Globus pallidus (tissue), 1 donor: ENCODE results near the gene ULBP2.
"Not testable (repeated sequence)": the region's sequence is repeated elsewhere in the genome, so short reads cannot be mapped to it uniquely, and the experiment has no call there.

ENCODE experiments used
- DNase-seq: peaks from one replicate; pipeline ENCODE4 v3.0.0-alpha.2; 2015; ENCODE audit warnings: low spot score

Gene ULBP2

DNA sequence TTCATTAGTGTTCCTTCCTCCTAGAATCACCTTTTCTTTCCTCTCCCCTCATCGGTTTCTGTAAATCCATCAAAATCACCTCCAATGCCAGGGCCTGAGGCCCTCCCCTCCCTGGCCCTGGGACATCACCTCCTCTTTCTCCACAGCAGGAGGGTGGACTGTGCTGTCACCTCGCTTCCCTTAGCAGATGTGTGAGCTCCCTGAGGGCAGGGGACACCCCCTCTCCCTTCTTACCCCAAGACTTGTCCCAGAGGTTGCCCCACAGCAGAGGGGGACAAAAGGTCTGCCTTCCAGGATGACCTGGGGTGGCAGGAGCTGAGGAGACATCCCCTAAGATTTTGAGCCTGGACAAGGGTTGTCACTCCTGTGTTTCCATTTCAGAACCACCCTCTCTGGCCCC, 27.8 kb downstream of the ULBP2 start:
- DNase-seq: no peak

DNA sequence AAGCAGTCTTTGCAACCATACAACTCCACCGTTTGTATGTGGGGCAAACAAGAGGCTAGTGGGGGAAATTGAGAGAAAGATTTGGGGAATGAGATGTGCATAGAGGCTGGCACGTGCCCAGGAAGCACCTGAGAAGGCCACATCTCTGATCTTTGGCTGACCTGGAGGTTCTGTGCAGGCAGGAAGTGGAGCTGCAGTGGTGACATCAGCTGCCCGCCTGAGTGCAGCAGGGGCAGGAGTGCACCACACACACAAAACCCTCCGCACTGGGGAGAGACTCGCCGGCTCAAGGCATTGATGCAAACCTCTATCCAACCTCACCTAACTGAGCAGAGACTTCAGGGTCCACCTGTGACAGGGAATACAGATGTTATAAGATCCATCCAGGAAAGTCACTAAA, 32.6 kb downstream of the ULBP2 start:
- not testable (repeated sequence) for DNase-seq

DNA sequence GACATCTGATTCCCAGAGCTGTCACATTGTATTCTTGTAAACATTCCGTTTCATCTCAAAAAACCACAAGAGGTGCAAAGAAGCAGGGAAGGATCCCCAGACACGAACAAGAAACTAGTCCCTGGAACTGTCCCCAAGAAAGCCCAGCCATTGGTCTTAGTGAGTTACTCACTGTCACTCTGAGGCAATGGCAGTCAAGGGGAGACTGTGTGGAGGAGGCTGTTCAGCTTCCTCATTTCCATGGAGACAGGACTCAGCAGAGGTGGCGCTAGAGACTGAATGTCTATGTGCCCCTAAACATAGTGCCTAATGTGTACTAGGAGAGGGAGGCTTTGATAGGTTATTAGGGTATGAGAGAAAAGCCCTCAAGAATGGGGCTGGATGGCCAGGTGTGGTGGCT, 33.0 kb downstream of the ULBP2 start:
- DNase-seq: no peak

DNA sequence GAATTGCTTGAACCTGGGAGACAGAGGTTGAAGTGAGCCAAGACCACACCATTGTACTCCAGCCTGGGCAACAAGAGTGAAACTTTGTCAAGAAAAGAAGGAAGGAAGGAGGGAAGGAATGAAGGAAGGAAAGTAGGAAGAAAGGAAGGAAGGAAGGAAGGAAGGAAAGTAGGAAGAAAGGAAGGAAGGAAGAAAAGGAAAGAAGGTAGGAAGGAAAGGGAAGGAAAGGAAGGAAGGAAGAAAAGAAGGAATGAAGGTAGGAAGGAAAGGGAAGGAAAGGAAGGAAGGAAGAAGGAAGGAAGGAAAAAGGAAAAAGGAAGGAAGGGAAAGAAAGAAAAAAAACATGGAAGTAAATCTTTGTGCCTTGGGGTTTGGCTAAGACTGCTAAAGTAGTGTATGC, 33.6 kb downstream of the ULBP2 start:
- no peak for DNase-seq

DNA sequence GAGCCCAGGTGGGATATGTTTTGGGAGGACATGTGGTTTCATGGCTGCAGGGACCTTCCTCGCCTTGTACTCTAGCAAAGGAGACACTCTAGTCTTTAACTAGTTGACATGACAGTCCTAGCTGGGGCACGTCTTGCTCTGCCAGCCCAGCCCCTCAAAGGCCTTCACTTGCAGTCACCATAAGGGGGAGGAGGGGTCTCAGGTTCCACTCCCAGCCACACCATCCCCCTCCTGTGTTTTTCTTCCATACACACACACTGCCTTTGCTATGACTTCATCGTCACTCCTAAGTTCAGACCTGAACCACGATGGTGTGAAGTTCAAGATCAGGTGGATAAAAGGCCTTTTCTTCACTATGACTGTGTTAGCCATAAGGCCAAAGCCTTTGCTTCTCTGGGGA, 35.4 kb downstream of the ULBP2 start:
- DNase-seq: no peak

DNA sequence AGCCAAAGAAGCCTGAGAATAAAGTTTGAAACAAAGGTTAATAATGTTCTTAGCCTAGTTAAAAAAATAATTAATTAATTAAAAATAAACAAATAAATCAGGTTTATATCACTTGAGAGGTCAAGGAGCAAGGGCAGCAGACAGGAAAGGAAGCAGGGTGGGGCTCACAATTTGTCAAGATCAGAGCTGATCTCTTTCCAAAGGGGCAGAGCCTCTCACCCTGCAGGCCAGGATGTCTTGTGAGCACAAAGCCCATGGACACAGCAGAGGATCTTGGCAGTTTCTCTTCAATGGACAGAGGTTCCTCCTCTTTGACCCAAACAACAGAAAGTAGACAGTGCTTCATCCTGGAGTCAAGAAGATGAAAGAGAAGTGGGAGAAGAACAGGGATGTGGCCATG, 36.8 kb downstream of the ULBP2 start:
- no peak for DNase-seq

DNA sequence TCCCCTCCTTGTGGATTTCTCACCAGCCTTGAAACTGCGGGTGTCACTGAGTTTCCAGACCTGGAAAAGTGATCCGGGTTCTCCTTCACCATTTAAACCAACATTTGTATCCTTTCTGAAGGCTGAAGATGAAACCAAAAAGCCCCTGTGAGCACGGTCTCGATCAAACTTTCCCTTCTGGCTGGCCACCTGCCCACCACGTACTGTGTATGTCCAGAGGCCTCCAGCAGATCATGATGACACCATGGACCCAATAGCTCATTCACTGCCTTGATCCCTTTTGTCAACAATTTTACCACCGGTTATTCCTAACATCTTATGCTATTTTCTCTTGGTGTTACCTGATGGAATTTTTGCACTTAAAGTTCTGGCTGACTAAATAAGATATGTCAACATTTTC, 37.5 kb downstream of the ULBP2 start:
- DNase-seq: no peak

DNA sequence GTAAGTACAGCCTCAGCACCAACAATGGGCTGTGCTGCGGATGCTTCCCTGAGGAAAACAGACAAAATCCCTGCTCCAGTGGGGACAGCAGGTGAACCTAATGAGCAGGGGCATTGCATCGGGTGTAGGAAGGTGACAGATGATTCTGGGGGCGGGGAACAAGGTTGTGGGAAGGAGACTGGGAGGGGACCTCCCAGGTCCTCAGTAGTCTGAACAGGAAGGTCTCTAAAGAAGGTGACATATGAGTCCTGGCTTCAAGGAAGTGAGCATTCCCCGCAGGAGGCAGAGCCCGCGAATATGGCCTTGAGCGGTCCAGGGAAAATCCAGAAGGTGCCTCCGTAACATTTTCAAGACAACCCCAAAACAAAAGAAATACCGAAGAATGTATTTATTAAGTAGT, 41.3 kb downstream of the ULBP2 start:
- no peak for DNase-seq

DNA sequence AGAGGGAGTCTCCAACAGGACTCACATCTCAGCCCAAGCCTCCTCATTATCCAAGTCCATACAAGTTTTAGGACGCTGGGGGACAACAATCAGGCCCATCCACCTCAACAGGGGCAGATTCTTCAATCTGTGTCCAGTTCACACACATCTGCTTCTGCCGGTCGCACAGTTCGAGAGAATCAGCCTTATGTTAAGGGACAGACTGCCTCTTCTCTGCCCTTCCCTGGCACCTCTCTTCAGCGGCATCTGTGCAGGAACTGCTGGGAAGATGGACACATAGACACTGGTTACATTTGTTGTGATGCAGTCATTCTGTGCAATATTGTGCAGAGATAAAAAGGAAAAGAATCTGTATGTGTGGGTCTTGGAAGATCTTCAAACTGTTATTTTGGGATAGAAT, 43.0 kb downstream of the ULBP2 start:
- no peak for DNase-seq

DNA sequence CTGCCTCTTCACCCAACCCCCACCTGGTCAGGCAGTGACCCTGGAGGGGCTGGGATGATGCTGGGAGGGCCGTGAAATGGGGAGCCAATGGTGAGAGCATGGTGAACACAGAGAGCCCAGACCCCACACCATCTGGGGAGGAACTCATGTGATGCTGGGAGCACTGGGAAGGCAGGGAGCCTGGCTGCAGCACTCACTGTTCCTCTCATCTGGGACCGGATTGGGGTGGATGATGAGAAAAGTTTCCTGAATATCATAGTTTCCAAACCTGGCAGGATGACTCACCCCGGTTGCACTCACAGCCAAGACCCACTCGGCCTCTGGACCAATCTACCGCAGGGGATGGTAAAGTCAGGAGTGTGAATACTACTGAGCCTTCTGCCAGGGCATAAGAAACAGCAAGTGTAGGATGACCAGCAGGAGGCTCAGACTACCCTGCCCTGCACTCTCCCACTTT, 43.7 kb downstream of the ULBP2 start:
- no peak for DNase-seq

DNA sequence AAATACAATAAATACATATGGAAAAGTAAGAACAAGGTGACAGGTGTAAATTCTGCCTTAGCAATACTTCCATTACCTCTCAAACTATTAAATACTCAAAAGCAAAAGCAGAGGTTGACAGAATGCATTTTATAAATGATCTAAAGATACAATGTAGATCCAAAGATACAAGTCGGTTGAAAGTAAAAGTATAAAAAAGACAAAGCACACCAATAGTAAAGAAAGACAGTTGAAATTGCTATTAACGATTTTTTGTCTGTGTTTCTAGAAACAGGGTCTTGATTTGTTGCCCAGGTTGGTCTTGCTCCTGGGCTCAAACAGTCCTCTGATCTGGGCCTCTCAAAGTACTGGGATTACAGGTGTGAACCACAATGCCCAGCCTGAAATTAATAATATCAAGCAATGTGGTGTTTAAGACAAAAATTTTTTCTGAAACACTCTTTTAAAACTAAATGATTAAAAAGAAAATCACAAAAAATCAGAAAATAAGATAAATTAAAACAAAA, 45.8 kb downstream of the ULBP2 start:
- no peak for DNase-seq

DNA sequence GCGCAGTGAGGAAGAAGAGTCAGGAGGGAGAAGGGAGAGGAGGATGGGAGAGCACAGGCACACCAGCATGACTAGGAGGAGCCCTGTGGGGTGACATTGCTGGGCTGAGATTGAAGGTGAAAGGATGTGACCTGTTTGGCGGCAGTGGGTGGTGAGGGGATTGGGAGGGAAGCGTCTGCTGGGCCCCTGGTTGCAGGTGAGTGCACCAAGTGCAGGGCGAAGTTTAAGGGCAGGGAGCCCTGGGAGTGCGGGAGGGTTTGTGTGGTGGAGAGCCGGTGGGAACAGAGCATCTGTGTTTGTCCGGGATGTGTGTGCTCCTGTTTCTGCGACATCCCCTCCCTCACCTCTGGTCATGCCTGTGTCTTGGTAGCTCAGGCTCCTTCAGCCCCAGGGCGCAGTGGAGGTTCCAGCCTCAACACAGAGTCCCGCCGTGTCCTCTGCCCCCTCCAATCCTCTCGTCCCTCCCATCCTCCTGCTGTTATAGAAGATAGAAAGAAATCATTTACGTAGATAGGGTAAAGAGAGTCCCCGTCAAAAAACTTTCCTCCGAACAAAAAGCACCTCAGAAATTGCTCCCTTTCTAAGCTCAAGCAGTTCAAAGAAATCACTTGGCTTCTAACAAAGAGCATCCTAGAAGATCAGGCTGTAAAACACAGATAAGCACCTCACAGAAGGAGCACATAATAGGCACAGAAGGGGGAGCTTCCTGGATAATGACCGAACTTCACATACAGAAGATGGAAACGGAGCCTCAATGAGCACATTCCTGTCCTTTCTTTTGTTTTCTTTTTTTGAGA, 46.9 kb downstream of the ULBP2 start:
- no peak for DNase-seq

DNA sequence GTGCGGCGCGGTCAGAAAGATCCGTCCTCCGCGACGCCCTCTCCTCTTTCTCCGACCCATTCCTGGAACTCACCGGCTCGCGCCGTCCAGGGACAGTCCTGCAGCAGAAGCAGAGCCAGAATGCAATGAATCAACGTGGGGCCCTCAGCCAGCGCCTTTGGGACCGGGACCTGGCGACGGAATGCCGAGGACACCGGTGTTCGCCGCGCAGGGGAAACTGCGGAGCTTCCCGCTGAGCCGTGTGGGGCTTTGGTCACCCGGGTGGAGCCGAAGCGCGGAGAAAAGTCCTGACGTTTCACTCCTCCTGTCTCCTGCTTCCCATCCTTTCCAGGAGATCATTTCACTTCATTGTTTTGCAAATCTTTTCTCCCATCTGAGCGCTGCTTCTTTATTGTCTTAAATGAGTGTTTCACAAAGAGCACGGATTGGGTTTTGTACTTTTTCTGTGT, 48.4 kb downstream of the ULBP2 start:
- no peak for DNase-seq

DNA sequence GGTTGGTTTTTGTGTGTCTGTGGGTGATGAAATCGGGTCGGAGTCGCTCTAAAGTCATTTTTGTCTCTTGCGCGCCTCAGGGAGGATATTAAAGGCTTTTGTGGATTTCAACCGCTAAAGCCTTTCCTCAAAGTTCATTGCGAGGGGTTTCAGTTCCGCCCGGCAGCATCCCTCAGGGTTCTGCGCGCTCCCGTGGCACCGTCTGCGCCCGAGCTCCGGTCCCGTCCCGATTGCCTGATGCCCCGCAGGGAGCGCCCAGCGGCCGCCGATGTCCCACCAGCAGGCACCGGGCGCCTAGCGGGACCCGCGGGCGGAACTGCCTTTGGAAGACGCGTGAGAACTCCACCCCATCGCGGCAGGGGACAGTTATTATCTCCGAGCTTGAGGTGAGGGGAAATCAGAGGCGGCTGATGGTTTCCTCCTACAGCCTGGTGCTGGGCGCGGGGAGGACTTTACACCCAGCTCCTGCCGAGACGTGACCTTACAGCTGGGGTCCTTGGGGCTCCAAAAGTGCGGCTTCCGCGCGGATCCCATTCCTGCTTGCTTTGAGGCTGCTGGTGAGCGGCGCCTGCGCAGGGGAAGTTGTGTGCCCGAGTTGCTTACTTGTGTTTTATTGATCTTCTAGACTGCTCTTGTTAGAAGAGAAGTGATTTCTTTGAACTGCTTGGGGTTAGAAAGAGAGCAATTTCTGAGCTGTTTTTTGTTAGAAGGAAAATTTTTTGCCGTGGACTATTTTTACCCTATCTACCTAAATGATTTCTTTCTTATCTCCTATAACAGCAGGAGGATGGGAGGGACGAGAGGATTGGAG, 49.1 kb downstream of the ULBP2 start:
- DNase-seq: no peak

DNA sequence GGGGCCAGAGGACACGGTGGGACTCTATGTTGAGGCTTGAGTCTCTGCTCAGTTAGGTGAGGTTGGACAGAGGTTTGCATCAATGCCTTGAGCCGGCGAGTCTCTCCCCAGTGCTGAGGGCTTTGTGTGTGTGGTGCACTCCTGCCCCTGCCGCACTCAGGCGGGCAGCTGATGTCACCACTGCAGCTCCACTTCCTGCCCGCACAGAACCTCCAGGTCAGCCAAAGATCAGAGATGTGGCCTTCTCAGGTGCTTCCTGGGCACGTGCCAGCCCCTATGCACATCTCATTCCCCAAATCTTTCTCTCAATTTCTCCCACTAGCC, 49.6 kb downstream of the ULBP2 start:
- DNase-seq: not testable (repeated sequence)

DNA sequence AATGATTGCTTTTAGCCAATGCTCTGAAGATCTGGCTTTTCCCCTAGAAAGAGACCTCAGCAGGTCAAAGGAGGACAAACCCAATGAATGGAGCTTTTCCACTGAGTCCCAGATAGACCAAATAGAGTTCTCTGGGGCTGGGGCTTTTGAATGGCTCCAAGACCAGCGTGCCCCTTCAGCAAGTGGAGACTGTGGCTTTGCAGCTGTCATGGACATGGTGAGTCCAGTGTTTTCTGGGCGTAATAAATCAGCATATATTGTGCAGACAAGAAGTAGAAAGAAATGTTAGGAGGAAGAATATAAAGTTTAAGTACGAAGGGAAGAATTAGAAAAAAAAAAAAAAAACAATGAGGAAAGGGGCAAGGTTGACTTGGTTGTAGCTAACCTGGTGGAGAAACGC, 50.0 kb downstream of the ULBP2 start:
- no peak for DNase-seq

DNA sequence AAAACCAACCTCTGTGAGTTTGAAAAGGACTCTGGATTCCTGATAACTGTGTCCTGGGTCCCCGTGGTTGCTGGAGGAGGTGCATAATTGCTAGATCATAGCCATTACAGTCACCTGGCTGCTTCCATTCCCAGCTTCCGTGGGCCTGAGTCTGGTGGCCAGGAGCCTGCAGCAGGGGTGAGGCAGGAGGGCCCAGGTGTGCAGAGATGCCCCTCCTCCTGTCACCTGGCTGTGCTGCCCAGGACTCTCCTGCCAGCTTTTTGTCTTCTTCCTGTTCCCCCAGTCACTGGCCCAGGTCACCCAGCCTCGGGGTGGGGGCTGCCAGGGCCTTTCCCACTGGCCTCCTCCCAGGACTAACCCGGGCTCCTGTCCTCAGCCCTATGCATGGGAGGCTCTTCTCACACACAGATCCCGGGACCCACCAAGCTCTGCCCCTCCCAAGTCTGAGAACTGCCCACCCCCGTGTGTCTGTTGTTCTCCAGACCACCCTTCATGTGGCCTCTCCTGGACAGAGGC, 53.5 kb downstream of the ULBP2 start:
- no peak for DNase-seq

DNA sequence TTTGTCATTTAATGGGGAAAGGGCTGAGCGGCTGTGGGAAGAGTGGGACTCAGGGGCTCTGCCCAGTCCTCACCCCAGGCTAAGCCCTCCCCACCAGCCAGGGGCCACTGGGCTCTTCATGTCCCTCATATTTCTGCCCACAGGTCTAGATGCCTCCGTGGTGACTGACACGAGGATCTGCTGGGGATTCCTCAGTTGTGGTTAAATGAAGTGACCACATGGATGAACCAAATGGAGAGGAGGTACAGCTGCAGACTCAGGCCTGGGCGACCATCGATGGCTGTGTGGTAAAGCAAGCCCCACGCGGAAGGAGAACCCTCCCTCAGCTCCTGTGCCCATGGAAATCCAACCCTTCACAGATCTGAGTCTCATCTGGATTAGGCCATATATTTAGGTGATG, 54.2 kb downstream of the ULBP2 start:
- DNase-seq: no peak
